Measurements from ENCODE around the gene MAN1A2. TPM values are rescaled to one million over a fixed set of nuclear protein-coding genes. Genes with fewer than 3 reads are reported as not detected.
A peak's percentile ranks its signal among the peaks of the same experiment; 100 is the strongest.

Gene MAN1A2
- total and polyA plus RNA-seq, 9 of the 15 experiments (the other 6 are each of a cell fraction or from before 2014, with no cell fraction given), result 4.2 to 38.4 (median 18.7) TPM

- H2AFZ ChIP-seq (ENCODE audit: low read depth, low read length), result peak overlapping the region; percentile 77
- POLR2A ChIA-PET, result interaction anchor here (0.7 to 1.1 kb wide), 7 partner anchors 10 to 226 kb away, joined by 3 read pairs; partner anchors contain the start of gene TENT5C
- H3K27ac ChIP-seq (ENCODE audit: extremely low read depth, low read depth, low read length), result no peak overlapping the region
- no peaks in the 10 kb centered on the region for H3K79me2 ChIP-seq (ENCODE audit: control insufficient read depth, insufficient read depth, low read length)
- FAIRE-seq, result peak; percentile 86
- 0 out of 5 replicates have a peak, but pooled peaks cover 0 to 4% of the 10 kb centered on the region in 2 experiments for H3K4me1 ChIP-seq (replicated peaks in 1 of 2; ENCODE audit: control insufficient read depth in 2 of 2, insufficient read depth in 2 of 2, low read length in 2 of 2)
- CTCF ChIA-PET (ENCODE audit: low intra/inter-chr PET ratio), result interaction anchor here (0.6 to 2.1 kb wide), 5 partner anchors 137 to 223 kb away, joined by 3 to 15 read pairs (median 3); no protein-coding TSS in a partner anchor
- peak; percentile 95 for ATAC-seq
- peak overlapping the region; percentile 42; the same call in 1 of the 2 replicates for H3K4me2 ChIP-seq (ENCODE audit: insufficient read depth, low read length)
- H3K36me3 ChIP-seq (ENCODE audit: control insufficient read depth, insufficient read depth, low read length), result no peaks in the 10 kb centered on the region
- no peaks in the 10 kb centered on the region for H3K27me3 ChIP-seq (ENCODE audit: control insufficient read depth in 2 of 2, insufficient read depth in 2 of 2, low read length in 2 of 2)
- H3K9ac ChIP-seq (ENCODE audit: insufficient read depth in 1 of 2, low read depth in 2 of 2, low read length in 2 of 2), result no peak overlapping the region
- DNase-seq (ENCODE audit: extremely low read depth in 1 of 4, low spot score in 3 of 4), result peak; percentile 75 to 84 (median 80)
- no TSS peak for BruUV-seq (replicated peaks)
- no peak overlapping the region for H3K4me3 ChIP-seq
- H3K9me1 ChIP-seq (ENCODE audit: control insufficient read depth, insufficient read depth, low read length), result no peaks in the 10 kb centered on the region
- in situ Hi-C loops (cut with MboI) (loop anchor here (5.0 kb wide), 1 partner anchor 137 kb away; no protein-coding TSS in a partner anchor), intact Hi-C loops (cut with micrococcal nuclease) (loop anchor here (1.0 to 5.0 kb wide), 3 partner anchors 77 to 220 kb away; no protein-coding TSS in a partner anchor)
- no peaks in the 10 kb centered on the region for H3K9me3 ChIP-seq (replicated peaks; ENCODE audit: control insufficient read depth, insufficient read depth, low read depth, low read length)
- no peaks in the 10 kb centered on the region for H4K20me1 ChIP-seq (replicated peaks; ENCODE audit: control insufficient read depth, insufficient read depth, low read length)
- WGBS (ENCODE audit: insufficient coverage, low coverage, missing lambda C conversion rate), result 9% methylated on average over 3 of the region's 6 CpGs
- TF ChIP-seq ARNT (IDR thresholded peaks at IDR 0.05) (peak in 1 of 2 experiments; percentile 52; a peak in 1 of 4 replicates), TRIM28 (IDR thresholded peaks at IDR 0.05) (no peak), POU5F1 (IDR thresholded peaks at IDR 0.05; ENCODE audit: borderline replicate concordance, low read depth, low read length, partially characterized antibody) (no peak), CTBP1 (IDR thresholded peaks at IDR 0.05; ENCODE audit: borderline replicate concordance) (0 out of 2 replicates have a peak, but pooled peaks have one; percentile 31), ZNF165 (CRISPR knock-in tag; IDR thresholded peaks at IDR 0.05; ENCODE audit: borderline replicate concordance) (no peak), ETV1 (tag; conservative IDR thresholded peaks at IDR 0.05; ENCODE audit: low read depth) (no peak), KDM2B (CRISPR knock-in tag; IDR thresholded peaks at IDR 0.05) (no peak), ZNF696 (CRISPR knock-in tag; conservative IDR thresholded peaks at IDR 0.05) (no peak), XRCC5 (IDR thresholded peaks at IDR 0.05; ENCODE audit: low read depth, low read length) (peak; percentile 60; the same call in 1 of the 2 replicates), SRF (CRISPR knock-in tag; IDR thresholded peaks at IDR 0.05) (no peak), TSC22D4 (tag; IDR thresholded peaks at IDR 0.05) (no peak), NFXL1 (CRISPR knock-in tag; IDR thresholded peaks at IDR 0.05) (no peak), ZNF41 (CRISPR knock-in tag; conservative IDR thresholded peaks at IDR 0.05) (no peak), ZBTB49 (CRISPR knock-in tag; IDR thresholded peaks at IDR 0.05; ENCODE audit: borderline replicate concordance) (no peak), RBBP5 (IDR thresholded peaks at IDR 0.05; ENCODE audit: borderline replicate concordance, insufficient read depth, low read length, poor library complexity, severe bottlenecking) (no peak)
- TF ChIP-seq, protein P1, sequence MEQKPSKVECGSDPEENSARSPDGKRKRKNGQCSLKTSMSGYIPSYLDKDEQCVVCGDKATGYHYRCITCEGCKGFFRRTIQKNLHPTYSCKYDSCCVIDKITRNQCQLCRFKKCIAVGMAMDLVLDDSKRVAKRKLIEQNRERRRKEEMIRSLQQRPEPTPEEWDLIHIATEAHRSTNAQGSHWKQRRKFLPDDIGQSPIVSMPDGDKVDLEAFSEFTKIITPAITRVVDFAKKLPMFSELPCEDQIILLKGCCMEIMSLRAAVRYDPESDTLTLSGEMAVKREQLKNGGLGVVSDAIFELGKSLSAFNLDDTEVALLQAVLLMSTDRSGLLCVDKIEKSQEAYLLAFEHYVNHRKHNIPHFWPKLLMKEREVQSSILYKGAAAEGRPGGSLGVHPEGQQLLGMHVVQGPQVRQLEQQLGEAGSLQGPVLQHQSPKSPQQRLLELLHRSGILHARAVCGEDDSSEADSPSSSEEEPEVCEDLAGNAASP (IDR thresholded peaks at IDR 0.05), result no peak
- TF ChIP-seq, protein P2, sequence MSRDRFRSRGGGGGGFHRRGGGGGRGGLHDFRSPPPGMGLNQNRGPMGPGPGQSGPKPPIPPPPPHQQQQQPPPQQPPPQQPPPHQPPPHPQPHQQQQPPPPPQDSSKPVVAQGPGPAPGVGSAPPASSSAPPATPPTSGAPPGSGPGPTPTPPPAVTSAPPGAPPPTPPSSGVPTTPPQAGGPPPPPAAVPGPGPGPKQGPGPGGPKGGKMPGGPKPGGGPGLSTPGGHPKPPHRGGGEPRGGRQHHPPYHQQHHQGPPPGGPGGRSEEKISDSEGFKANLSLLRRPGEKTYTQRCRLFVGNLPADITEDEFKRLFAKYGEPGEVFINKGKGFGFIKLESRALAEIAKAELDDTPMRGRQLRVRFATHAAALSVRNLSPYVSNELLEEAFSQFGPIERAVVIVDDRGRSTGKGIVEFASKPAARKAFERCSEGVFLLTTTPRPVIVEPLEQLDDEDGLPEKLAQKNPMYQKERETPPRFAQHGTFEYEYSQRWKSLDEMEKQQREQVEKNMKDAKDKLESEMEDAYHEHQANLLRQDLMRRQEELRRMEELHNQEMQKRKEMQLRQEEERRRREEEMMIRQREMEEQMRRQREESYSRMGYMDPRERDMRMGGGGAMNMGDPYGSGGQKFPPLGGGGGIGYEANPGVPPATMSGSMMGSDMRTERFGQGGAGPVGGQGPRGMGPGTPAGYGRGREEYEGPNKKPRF (IDR thresholded peaks at IDR 0.05; ENCODE audit: low read depth, low read length), result no peak
These were observed 167.8 kb downstream of the MAN1A2 start for GRCh38 chr1:117534995-117535467.

Data from K562 (cell line).